GM23338 (cell line): Measurements from ENCODE around the gene POFUT2. TPM values are rescaled to one million over a fixed set of nuclear protein-coding genes. Genes with fewer than 3 reads are reported as not detected.

Experiments used
- ATAC-seq: fragments of 200-7000 bp; cut with Tn5 transposase; 3 replicates; pipeline ENCODE4 v1.9.1; 2020
- DNase-seq: peaks from one replicate; pipeline ENCODE4 v3.0.0-alpha.2; 2015; ENCODE audit warnings: low spot score
- H2AFZ ChIP-seq: fragments of 200-600 bp; sonication (generic); 2 replicates; pipeline ENCODE4 v1.8.0; 2016; ENCODE audit warnings: antibody characterized with exemption, mild to moderate bottlenecking, moderate library complexity
- H3F3A ChIP-seq: fragments of 200-600 bp; sonication (generic); replicated peaks from 2 replicates; pipeline ENCODE4 v1.8.0; 2017; ENCODE audit warnings: antibody characterized with exemption, mixed run types, low read depth
- H3K27ac ChIP-seq: fragments of 200-600 bp; sonication (generic); 2 replicates; pipeline ENCODE4 v1.6.1; 2016; ENCODE audit warnings: low read depth
- H3K27me3 ChIP-seq: fragments of 200-600 bp; sonication (generic); 2 replicates; pipeline ENCODE4 v1.8.0; 2016; ENCODE audit warnings: mild to moderate bottlenecking, mixed run types, moderate library complexity; ENCODE audit not compliant: insufficient read depth
- H3K36me3 ChIP-seq: fragments of 200-600 bp; sonication (generic); 2 replicates; pipeline ENCODE4 v1.8.0; 2016; ENCODE audit warnings: mild to moderate bottlenecking; ENCODE audit not compliant: insufficient read depth
- H3K4me1 ChIP-seq: fragments of 200-600 bp; sonication (generic); 2 replicates; pipeline ENCODE4 v1.8.0; 2016; ENCODE audit warnings: mild to moderate bottlenecking, moderate library complexity; ENCODE audit not compliant: insufficient read depth
- H3K4me2 ChIP-seq: fragments of 200-600 bp; sonication (generic); 2 replicates; pipeline ENCODE4 v1.7.1; 2017; ENCODE audit warnings: mixed run types
- H3K4me3 ChIP-seq: fragments of 200-600 bp; sonication (generic); 2 replicates; pipeline ENCODE4 v1.6.1; 2016; ENCODE audit warnings: mixed run types
- H3K79me2 ChIP-seq: fragments of 200-600 bp; sonication (generic); replicated peaks from 2 replicates; pipeline ENCODE4 v1.8.0; 2017; ENCODE audit warnings: mild to moderate bottlenecking; ENCODE audit not compliant: insufficient read depth
- H3K9me2 ChIP-seq: fragments of 200-600 bp; sonication (generic); 2 replicates; pipeline ENCODE4 v1.8.0; 2017; ENCODE audit not compliant: insufficient read depth
- H4K20me1 ChIP-seq: fragments of 200-600 bp; sonication (generic); replicated peaks from 2 replicates; pipeline ENCODE4 v1.8.0; 2017; ENCODE audit warnings: mild to moderate bottlenecking; ENCODE audit not compliant: insufficient read depth
- H3K27ac Mint-ChIP-seq: 2 replicates; pipeline ENCODE4 v1.8.0; 2020; ENCODE audit warnings: inconsistent platforms, mild to moderate bottlenecking, moderate library complexity, mixed read lengths
- H3K27me3 Mint-ChIP-seq: 3 replicates; pipeline ENCODE4 v1.8.0; 2022; ENCODE audit warnings: low read depth, mild to moderate bottlenecking, moderate library complexity, mixed read lengths, inconsistent platforms; ENCODE audit not compliant: insufficient read depth, poor library complexity
- H3K36me3 Mint-ChIP-seq: 3 replicates; pipeline ENCODE4 v1.8.0; 2021; ENCODE audit warnings: low read depth, mild to moderate bottlenecking, inconsistent platforms, moderate library complexity, mixed read lengths
- H3K4me1 Mint-ChIP-seq: 3 replicates; pipeline ENCODE4 v1.8.0; 2020; ENCODE audit warnings: mild to moderate bottlenecking, inconsistent platforms, mixed read lengths
- H3K4me3 Mint-ChIP-seq: 3 replicates; pipeline ENCODE4 v1.8.0; 2021; ENCODE audit warnings: moderate library complexity, mild to moderate bottlenecking, inconsistent platforms, mixed read lengths
- H3K9me3 Mint-ChIP-seq: 3 replicates; pipeline ENCODE4 v1.8.0; 2020; ENCODE audit warnings: moderate library complexity, mild to moderate bottlenecking, inconsistent platforms, mixed read lengths
- CREB1 ChIP-seq: fragments of 250-450 bp; sonication (Bioruptor Pico); IDR thresholded peaks from 2 replicates; pipeline ENCODE4 v1.5.0; 2020; ENCODE audit warnings: low read depth, mild to moderate bottlenecking, moderate library complexity
- CTCF ChIP-seq, 2 experiments: fragments of 200-600 bp in 1 of 2; sonication (generic) in 1 of 2; conservative IDR thresholded peaks; 2 replicates each; pipeline versions ENCODE4 v1.5.1 to v1.6.1; 2016 to 2017; ENCODE audit warnings: antibody characterized with exemption in 2 of 2, low read depth in 2 of 2, mild to moderate bottlenecking in 2 of 2, moderate library complexity in 1 of 2
- EZH2 ChIP-seq: fragments of 200-600 bp; sonication (generic); IDR thresholded peaks from one replicate; pipeline ENCODE4 v1.8.0; 2017; ENCODE audit warnings: antibody characterized with exemption, mild to moderate bottlenecking, low read depth; ENCODE audit not compliant: unreplicated experiment
- EZH2phosphoT487 ChIP-seq: fragments of 200-600 bp; sonication (generic); IDR thresholded peaks from one replicate; pipeline ENCODE4 v1.8.1; 2018; ENCODE audit warnings: antibody characterized with exemption; ENCODE audit not compliant: unreplicated experiment
- JUNB ChIP-seq: IDR thresholded peaks from one replicate; pipeline ENCODE4 v1.6.1; 2016; ENCODE audit warnings: antibody characterized with exemption; ENCODE audit not compliant: unreplicated experiment
- NANOG ChIP-seq: IDR thresholded peaks from 2 replicates; pipeline ENCODE4 v1.6.1; 2016; ENCODE audit warnings: antibody characterized with exemption, borderline replicate concordance
- POLR2AphosphoS5 ChIP-seq: IDR thresholded peaks from 2 replicates; pipeline ENCODE4 v1.6.1; 2016; ENCODE audit warnings: antibody characterized with exemption, low read depth
- REST ChIP-seq: IDR thresholded peaks from one replicate; pipeline ENCODE4 v1.6.1; 2018; ENCODE audit warnings: antibody characterized with exemption; ENCODE audit not compliant: unreplicated experiment
- STAT1 ChIP-seq: IDR thresholded peaks from one replicate; pipeline ENCODE4 v1.6.1; 2016; ENCODE audit warnings: antibody characterized with exemption; ENCODE audit not compliant: unreplicated experiment
- ZNF114 ChIP-seq: fragments of 250-450 bp; sonication (Bioruptor Pico); IDR thresholded peaks from 2 replicates; pipeline ENCODE4 v1.5.0; 2020; ENCODE audit warnings: mild to moderate bottlenecking, moderate library complexity
- ZNF331 ChIP-seq: fragments of 250-450 bp; sonication (Bioruptor Pico); IDR thresholded peaks from 2 replicates; pipeline ENCODE4 v1.5.0; 2020; ENCODE audit warnings: low read depth, mild to moderate bottlenecking, moderate library complexity
- polyA plus RNA-seq: library from polyadenylated mRNA; unstranded; fragments of >200 nt; fragmentation: Nextera tagmentation; extraction: Ambion mirVana; gene quantifications from 2 replicates; pipeline ENCODE4 v1.2.1, GENCODE V29; 2016
- total RNA-seq: library from RNA; depleted of rRNA; stranded (reverse); fragments of >200 nt; shearing (Covaris generic); gene quantifications from 2 replicates; pipeline ENCODE4 v1.2.3, GENCODE V29; 2014
- TF ChIP-seq, protein P1 (sequence below): IDR thresholded peaks from 2 replicates; pipeline ENCODE4 v1.6.1; 2016; ENCODE audit warnings: antibody characterized with exemption
- TF ChIP-seq, protein P2 (sequence below): fragments of 250-450 bp; sonication (Bioruptor Pico); IDR thresholded peaks from 2 replicates; pipeline ENCODE4 v1.5.0; 2020; ENCODE audit warnings: mild to moderate bottlenecking, moderate library complexity

The POFUT2 gene
- total and polyA plus RNA-seq, 2 experiments from 2014 or later, result 12.1 to 34.5 TPM

DNA sequence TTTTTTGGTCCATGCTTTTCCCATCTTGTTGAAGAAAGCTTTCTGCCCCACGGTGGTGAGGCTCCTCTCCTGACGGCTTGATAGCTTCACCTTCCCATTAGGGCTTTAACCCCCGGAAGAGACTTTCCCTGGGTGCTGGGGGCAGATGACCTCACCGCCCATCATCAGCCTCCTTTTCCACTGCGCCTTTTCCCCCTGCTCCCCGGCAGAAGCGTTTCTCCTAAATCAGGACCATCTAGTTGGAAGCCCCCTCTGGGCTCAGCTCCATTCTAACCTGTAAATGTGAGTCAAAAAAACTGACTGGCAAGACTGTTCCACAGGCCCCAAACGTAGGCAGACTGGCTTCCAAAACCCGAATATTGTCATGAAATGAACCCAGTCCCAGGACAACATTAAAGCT is 6.7 kb downstream of the POFUT2 start:
- no peaks in the 10 kb centered on the region for H3K9me3 Mint-ChIP-seq
- no peaks in the 10 kb centered on the region for H3K4me1 ChIP-seq
- no peak overlapping the region for H3K4me3 Mint-ChIP-seq

More for the DNA sequence above, 6.7 kb downstream of the POFUT2 start:
- Histone ChIP-seq H4K20me1 (peaks cover 12% of the 10 kb centered on the region), H3K9me2 (no peaks in the 10 kb centered on the region), H3K4me3 (no peak overlapping the region), H3K27ac (no peak overlapping the region), H3K36me3 (peaks cover 33% of the 10 kb centered on the region), H3K79me2 (peaks cover 29% of the 10 kb centered on the region), H3K27me3 (no peaks in the 10 kb centered on the region), H3F3A (no peaks in the 10 kb centered on the region), H2AFZ (no peak overlapping the region), H3K4me2 (no peak overlapping the region)
- TF ChIP-seq EZH2 (no peak), POLR2AphosphoS5 (no peak), REST (no peak), CTCF (conservative IDR thresholded peaks at IDR 0.05; ENCODE audit: low read depth in 2 of 2) (no peak), ZNF114 (CRISPR knock-in tag) (no peak), EZH2phosphoT487 (no peak), CREB1 (CRISPR knock-in tag) (no peak), STAT1 (no peak), JUNB (no peak), NANOG (no peak), ZNF331 (no peak)
- TF ChIP-seq, protein P1, sequence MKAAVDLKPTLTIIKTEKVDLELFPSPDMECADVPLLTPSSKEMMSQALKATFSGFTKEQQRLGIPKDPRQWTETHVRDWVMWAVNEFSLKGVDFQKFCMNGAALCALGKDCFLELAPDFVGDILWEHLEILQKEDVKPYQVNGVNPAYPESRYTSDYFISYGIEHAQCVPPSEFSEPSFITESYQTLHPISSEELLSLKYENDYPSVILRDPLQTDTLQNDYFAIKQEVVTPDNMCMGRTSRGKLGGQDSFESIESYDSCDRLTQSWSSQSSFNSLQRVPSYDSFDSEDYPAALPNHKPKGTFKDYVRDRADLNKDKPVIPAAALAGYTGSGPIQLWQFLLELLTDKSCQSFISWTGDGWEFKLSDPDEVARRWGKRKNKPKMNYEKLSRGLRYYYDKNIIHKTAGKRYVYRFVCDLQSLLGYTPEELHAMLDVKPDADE, result no peak
- TF ChIP-seq, protein P2, sequence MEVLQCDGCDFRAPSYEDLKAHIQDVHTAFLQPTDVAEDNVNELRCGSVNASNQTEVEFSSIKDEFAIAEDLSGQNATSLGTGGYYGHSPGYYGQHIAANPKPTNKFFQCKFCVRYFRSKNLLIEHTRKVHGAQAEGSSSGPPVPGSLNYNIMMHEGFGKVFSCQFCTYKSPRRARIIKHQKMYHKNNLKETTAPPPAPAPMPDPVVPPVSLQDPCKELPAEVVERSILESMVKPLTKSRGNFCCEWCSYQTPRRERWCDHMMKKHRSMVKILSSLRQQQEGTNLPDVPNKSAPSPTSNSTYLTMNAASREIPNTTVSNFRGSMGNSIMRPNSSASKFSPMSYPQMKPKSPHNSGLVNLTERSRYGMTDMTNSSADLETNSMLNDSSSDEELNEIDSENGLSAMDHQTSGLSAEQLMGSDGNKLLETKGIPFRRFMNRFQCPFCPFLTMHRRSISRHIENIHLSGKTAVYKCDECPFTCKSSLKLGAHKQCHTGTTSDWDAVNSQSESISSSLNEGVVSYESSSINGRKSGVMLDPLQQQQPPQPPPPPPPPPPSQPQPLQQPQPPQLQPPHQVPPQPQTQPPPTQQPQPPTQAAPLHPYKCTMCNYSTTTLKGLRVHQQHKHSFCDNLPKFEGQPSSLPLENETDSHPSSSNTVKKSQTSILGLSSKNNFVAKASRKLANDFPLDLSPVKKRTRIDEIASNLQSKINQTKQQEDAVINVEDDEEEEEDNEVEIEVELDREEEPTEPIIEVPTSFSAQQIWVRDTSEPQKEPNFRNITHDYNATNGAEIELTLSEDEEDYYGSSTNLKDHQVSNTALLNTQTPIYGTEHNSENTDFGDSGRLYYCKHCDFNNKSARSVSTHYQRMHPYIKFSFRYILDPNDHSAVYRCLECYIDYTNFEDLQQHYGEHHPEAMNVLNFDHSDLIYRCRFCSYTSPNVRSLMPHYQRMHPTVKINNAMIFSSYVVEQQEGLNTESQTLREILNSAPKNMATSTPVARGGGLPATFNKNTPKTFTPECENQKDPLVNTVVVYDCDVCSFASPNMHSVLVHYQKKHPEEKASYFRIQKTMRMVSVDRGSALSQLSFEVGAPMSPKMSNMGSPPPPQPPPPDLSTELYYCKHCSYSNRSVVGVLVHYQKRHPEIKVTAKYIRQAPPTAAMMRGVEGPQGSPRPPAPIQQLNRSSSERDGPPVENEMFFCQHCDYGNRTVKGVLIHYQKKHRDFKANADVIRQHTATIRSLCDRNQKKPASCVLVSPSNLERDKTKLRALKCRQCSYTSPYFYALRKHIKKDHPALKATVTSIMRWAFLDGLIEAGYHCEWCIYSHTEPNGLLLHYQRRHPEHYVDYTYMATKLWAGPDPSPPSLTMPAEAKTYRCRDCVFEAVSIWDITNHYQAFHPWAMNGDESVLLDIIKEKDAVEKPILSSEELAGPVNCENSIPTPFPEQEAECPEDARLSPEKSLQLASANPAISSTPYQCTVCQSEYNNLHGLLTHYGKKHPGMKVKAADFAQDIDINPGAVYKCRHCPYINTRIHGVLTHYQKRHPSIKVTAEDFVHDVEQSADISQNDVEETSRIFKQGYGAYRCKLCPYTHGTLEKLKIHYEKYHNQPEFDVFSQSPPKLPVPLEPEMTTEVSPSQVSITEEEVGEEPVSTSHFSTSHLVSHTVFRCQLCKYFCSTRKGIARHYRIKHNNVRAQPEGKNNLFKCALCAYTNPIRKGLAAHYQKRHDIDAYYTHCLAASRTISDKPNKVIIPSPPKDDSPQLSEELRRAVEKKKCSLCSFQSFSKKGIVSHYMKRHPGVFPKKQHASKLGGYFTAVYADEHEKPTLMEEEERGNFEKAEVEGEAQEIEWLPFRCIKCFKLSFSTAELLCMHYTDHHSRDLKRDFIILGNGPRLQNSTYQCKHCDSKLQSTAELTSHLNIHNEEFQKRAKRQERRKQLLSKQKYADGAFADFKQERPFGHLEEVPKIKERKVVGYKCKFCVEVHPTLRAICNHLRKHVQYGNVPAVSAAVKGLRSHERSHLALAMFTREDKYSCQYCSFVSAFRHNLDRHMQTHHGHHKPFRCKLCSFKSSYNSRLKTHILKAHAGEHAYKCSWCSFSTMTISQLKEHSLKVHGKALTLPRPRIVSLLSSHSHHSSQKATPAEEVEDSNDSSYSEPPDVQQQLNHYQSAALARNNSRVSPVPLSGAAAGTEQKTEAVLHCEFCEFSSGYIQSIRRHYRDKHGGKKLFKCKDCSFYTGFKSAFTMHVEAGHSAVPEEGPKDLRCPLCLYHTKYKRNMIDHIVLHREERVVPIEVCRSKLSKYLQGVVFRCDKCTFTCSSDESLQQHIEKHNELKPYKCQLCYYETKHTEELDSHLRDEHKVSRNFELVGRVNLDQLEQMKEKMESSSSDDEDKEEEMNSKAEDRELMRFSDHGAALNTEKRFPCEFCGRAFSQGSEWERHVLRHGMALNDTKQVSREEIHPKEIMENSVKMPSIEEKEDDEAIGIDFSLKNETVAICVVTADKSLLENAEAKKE (CRISPR knock-in tag), result no peak
- Mint-ChIP-seq H3K4me1 (0 out of 3 replicates have a peak, but pooled peaks cover 4% of the 10 kb centered on the region), H3K36me3 (peaks cover 52% of the 10 kb centered on the region), H3K27me3 (peaks cover 7% of the 10 kb centered on the region), H3K27ac (no peak overlapping the region)
- ATAC-seq, result no peak
- no peak for DNase-seq
